Measurements from ENCODE around the gene THADA.

THADA gene

DNA sequence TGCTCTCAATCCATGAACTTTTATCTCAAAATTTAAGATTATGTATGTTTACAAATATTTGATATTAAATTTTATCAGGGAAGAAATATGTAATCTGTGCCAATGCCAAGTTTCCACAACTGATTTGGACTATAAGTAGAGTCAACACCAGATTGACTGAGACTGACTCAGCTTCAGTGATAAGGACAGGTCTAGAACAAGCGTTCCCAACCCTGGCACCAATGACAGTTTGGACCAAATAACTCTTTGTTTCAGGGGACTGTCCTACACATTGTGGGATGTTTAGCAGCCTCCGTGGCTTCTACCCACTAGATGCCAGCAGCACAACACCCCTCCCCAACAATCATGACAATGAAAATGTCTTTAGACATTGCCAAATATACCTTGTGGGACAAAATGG is 165.3 kb downstream of the THADA start:
- TF ChIP-seq YY1 (IDR thresholded peaks at IDR 0.05; ENCODE audit: insufficient read depth, insufficient read length) (no peak), ZNF274 (IDR thresholded peaks at IDR 0.05; ENCODE audit: low read depth, low read length) (no peak), SUZ12 (IDR thresholded peaks at IDR 0.05; ENCODE audit: extremely low read depth, insufficient read depth, insufficient read length) (no peak)
- no peaks in the 10 kb centered on the region for H3K36me3 ChIP-seq (ENCODE audit: insufficient read depth, insufficient read length, low read length)
- no peaks in the 10 kb centered on the region for H3K27me3 ChIP-seq (ENCODE audit: insufficient read depth, insufficient read length)
- no peaks in the 10 kb centered on the region for H3K9me3 ChIP-seq (ENCODE audit: insufficient read depth, low read length)
- no peaks in the 10 kb centered on the region for H3K4me1 ChIP-seq (ENCODE audit: insufficient read depth, insufficient read length)
- no peak overlapping the region for H3K4me3 ChIP-seq (ENCODE audit: insufficient read length, low read depth)
- DNase-seq (ENCODE audit: low read depth, low spot score) = no peak
- no peak overlapping the region for H3K9ac ChIP-seq (ENCODE audit: insufficient read length, low read depth)

DNA sequence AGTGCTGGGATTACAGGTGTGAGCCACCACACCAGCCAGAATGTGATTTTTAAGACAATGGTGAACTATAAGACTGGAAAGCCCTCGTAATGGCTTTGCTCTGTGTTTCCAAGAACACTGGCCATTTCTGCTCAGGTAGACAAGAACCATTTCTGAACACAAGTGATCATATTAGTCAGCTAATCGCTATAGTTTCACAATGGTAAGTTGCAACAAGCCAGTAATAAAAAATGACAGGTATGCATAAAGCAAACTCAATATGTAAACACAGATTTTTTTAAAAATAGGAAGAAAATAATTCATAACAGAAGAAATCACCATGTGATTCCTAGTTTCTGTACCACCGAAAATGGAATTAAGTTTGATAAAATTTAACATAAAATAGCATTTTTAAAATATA is 166.5 kb downstream of the THADA start:
- no peaks in the 10 kb centered on the region for H3K9me3 ChIP-seq (ENCODE audit: insufficient read depth, low read length)
- H3K4me1 ChIP-seq (ENCODE audit: insufficient read depth, insufficient read length) = no peaks in the 10 kb centered on the region
- H3K27me3 ChIP-seq (ENCODE audit: insufficient read depth, insufficient read length) = no peaks in the 10 kb centered on the region
- no peak overlapping the region for H3K9ac ChIP-seq (ENCODE audit: insufficient read length, low read depth)
- H3K4me3 ChIP-seq (ENCODE audit: insufficient read length, low read depth) = no peak overlapping the region
- H3K36me3 ChIP-seq (ENCODE audit: insufficient read depth, insufficient read length, low read length) = no peaks in the 10 kb centered on the region
- TF ChIP-seq SUZ12 (IDR thresholded peaks at IDR 0.05; ENCODE audit: extremely low read depth, insufficient read depth, insufficient read length) (no peak), YY1 (IDR thresholded peaks at IDR 0.05; ENCODE audit: insufficient read depth, insufficient read length) (no peak), ZNF274 (IDR thresholded peaks at IDR 0.05; ENCODE audit: low read depth, low read length) (no peak)
- DNase-seq (ENCODE audit: low read depth, low spot score) = no peak

DNA sequence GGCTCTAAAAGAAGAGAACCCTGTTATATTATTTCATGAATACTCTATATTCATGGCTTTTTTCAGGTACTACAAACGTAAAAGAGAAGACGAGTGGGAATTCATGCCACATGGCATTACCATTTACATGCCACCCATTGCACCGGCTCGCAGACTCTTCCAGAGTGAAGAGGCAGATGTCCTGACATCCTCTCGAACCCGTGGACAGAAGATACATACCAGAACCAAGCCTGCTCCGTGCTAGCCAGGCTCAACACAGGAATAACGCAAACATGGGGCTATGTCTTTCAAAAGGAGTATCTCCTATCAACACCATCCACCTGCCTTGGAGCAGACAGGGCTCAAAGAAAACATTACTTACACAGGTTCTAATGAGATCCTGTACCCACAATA is 168.8 kb downstream of the THADA start:
- no peak overlapping the region for H3K9ac ChIP-seq (ENCODE audit: insufficient read length, low read depth)
- no peak overlapping the region for H3K4me3 ChIP-seq (ENCODE audit: insufficient read length, low read depth)
- H3K9me3 ChIP-seq (ENCODE audit: insufficient read depth, low read length) = no peaks in the 10 kb centered on the region
- H3K36me3 ChIP-seq (ENCODE audit: insufficient read depth, insufficient read length, low read length) = peaks cover under 1% of the 10 kb centered on the region
- H3K27me3 ChIP-seq (ENCODE audit: insufficient read depth, insufficient read length) = no peaks in the 10 kb centered on the region
- no peaks in the 10 kb centered on the region for H3K4me1 ChIP-seq (ENCODE audit: insufficient read depth, insufficient read length)
- DNase-seq (ENCODE audit: low read depth, low spot score) = no peak
- TF ChIP-seq SUZ12 (IDR thresholded peaks at IDR 0.05; ENCODE audit: extremely low read depth, insufficient read depth, insufficient read length) (no peak), ZNF274 (IDR thresholded peaks at IDR 0.05; ENCODE audit: low read depth, low read length) (no peak), YY1 (IDR thresholded peaks at IDR 0.05; ENCODE audit: insufficient read depth, insufficient read length) (no peak)

DNA sequence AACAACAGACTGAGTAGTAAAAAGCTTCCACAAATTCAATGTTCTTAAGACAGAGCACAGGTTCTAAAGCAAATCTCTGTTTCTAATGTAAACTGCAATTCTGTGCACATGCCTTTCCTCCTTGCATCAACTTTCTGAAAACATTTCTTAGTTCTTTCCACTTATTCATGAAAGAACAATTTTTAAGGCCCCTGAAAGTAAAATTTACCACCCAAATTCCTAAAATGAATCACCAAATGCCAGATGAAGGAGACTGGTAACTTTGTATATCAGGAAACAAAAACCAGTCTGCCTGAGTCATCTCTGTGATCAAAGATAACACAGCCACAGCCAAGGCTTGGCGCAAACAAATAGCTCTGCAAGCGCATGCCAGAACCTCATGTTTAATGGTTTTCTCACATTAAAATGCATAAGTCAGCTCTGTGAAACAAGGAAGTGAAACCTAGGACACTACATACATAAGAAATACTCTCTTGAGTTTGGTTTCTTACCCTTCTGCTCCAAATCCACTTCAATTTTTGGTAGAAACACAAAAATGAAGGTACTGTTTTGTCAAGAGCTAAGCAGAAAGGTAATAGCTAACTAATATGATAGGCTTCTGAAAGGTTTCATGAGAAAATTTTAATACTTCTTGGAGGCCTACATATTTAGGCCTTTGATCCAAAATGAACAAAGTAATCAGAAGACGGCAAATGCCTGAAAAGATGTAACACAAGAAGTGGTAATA is 169.4 kb downstream of the THADA start:
- Histone ChIP-seq H3K4me1 (ENCODE audit: insufficient read depth, insufficient read length) (no peaks in the 10 kb centered on the region), H3K27me3 (ENCODE audit: insufficient read depth, insufficient read length) (no peaks in the 10 kb centered on the region), H3K9me3 (ENCODE audit: insufficient read depth, low read length) (no peaks in the 10 kb centered on the region), H3K4me3 (ENCODE audit: insufficient read length, low read depth) (no peak overlapping the region), H3K9ac (ENCODE audit: insufficient read length, low read depth) (no peak overlapping the region), H3K36me3 (ENCODE audit: insufficient read depth, insufficient read length, low read length) (peaks cover 4% of the 10 kb centered on the region)
- TF ChIP-seq YY1 (IDR thresholded peaks at IDR 0.05; ENCODE audit: insufficient read depth, insufficient read length) (no peak), ZNF274 (IDR thresholded peaks at IDR 0.05; ENCODE audit: low read depth, low read length) (no peak), SUZ12 (IDR thresholded peaks at IDR 0.05; ENCODE audit: extremely low read depth, insufficient read depth, insufficient read length) (no peak)
- DNase-seq (ENCODE audit: low read depth, low spot score) = no peak

DNA sequence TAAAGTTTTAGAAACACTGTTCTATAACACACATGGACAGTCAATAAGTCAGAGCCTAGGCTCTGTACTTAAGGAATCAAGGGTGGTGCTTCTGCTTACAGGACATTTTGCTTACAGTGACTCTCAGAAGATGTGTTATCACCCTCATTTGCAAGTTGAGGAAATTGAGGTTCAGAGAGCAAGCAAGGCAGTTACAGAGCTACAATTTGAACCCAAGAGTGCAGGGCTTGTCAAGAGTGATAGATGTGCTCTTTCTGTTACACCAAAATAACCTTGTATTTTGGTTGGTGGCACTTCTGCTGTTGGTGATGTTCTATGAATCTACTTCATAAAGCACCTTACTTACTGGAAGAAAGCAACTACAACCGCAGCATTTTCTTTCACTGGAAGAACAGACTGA is 170.2 kb downstream of the THADA start:
- H3K9me3 ChIP-seq (ENCODE audit: insufficient read depth, low read length) = no peaks in the 10 kb centered on the region
- no peak for TF ChIP-seq YY1 (IDR thresholded peaks at IDR 0.05; ENCODE audit: insufficient read depth, insufficient read length)
- no peak for TF ChIP-seq SUZ12 (IDR thresholded peaks at IDR 0.05; ENCODE audit: extremely low read depth, insufficient read depth, insufficient read length)
- no peak for TF ChIP-seq ZNF274 (IDR thresholded peaks at IDR 0.05; ENCODE audit: low read depth, low read length)
- no peak overlapping the region for H3K9ac ChIP-seq (ENCODE audit: insufficient read length, low read depth)
- H3K36me3 ChIP-seq (ENCODE audit: insufficient read depth, insufficient read length, low read length) = peaks cover 4% of the 10 kb centered on the region
- H3K4me1 ChIP-seq (ENCODE audit: insufficient read depth, insufficient read length) = no peaks in the 10 kb centered on the region
- no peaks in the 10 kb centered on the region for H3K27me3 ChIP-seq (ENCODE audit: insufficient read depth, insufficient read length)
- no peak overlapping the region for H3K4me3 ChIP-seq (ENCODE audit: insufficient read length, low read depth)
- DNase-seq (ENCODE audit: low read depth, low spot score) = no peak

DNA sequence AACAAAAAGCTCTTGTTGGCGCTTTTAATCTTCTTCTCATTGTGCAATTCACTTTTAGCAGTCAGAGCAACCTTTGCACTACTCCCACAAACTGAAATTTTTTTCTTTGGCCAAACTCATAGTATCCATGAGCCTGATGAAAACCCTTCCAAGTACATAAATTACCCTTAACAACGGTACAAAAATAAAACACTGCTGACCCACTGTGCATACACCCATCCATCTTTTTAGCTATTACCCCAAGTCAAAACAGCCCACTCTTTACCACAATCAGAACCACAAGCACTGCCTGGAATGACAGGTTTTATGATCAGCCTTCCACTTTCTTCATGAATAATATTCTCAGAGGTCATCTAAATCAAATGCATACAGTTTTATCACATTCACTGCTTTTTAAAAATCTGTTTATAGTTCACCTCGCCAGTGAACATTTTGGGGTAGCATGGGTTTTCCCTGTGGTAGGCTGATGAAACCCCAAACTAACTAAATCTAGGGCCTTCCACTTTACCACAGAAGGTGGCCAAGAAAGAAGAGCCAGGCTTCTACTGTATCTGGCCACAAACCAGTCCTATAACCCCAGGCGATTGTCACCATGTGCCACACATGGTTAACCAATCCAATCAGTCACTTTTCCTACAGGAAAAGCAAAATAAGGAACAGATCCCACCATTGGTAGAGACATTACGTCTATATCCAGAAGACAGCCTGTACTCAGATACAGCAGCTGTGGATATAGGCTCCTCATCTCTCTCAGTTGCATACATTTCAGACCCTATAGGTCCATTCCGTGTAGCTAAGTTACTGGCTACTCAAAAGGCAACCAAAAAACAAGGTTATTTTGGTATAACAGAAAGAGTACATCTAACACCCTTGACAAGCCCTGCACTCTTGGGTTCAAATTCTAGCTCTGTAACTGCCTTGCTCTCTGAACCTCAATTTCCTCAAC is 171.3 kb downstream of the THADA start:
- Histone ChIP-seq H3K4me3 (ENCODE audit: insufficient read length, low read depth) (no peak overlapping the region), H3K27me3 (ENCODE audit: insufficient read depth, insufficient read length) (no peaks in the 10 kb centered on the region), H3K9ac (ENCODE audit: insufficient read length, low read depth) (no peak overlapping the region), H3K4me1 (ENCODE audit: insufficient read depth, insufficient read length) (no peaks in the 10 kb centered on the region), H3K9me3 (ENCODE audit: insufficient read depth, low read length) (no peaks in the 10 kb centered on the region), H3K36me3 (ENCODE audit: insufficient read depth, insufficient read length, low read length) (peaks cover 4% of the 10 kb centered on the region)
- TF ChIP-seq SUZ12 (IDR thresholded peaks at IDR 0.05; ENCODE audit: extremely low read depth, insufficient read depth, insufficient read length) (no peak), YY1 (IDR thresholded peaks at IDR 0.05; ENCODE audit: insufficient read depth, insufficient read length) (no peak), ZNF274 (IDR thresholded peaks at IDR 0.05; ENCODE audit: low read depth, low read length) (no peak)
- DNase-seq (ENCODE audit: low read depth, low spot score) = no peak

DNA sequence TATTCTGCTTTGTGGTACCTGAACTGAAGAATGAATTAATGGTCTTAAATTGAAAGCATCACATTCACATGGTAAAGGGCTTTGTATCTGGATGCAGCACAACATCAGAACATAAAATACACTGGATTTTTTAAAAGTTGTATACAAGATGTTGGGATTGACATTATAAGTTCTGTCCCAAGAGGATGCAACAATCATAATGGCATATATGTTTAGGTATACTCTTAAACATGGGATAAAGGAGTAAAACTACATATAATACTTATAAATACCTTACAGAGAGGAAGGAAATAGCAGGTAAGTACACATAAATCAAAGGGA is 171.9 kb downstream of the THADA start:
- Histone ChIP-seq H3K27me3 (ENCODE audit: insufficient read depth, insufficient read length) (no peaks in the 10 kb centered on the region), H3K4me1 (ENCODE audit: insufficient read depth, insufficient read length) (no peaks in the 10 kb centered on the region), H3K36me3 (ENCODE audit: insufficient read depth, insufficient read length, low read length) (peaks cover 4% of the 10 kb centered on the region), H3K4me3 (ENCODE audit: insufficient read length, low read depth) (no peak overlapping the region), H3K9ac (ENCODE audit: insufficient read length, low read depth) (no peak overlapping the region), H3K9me3 (ENCODE audit: insufficient read depth, low read length) (no peaks in the 10 kb centered on the region)
- TF ChIP-seq YY1 (IDR thresholded peaks at IDR 0.05; ENCODE audit: insufficient read depth, insufficient read length) (no peak), ZNF274 (IDR thresholded peaks at IDR 0.05; ENCODE audit: low read depth, low read length) (no peak), SUZ12 (IDR thresholded peaks at IDR 0.05; ENCODE audit: extremely low read depth, insufficient read depth, insufficient read length) (no peak)
- DNase-seq (ENCODE audit: low read depth, low spot score) = no peak

Measured in NT2/D1 (cell line).